Measurements from ENCODE around the gene SPAG6. TPM values are rescaled to one million over a fixed set of nuclear protein-coding genes. Genes with fewer than 3 reads are reported as not detected.

SPAG6 gene
- total and polyA plus RNA-seq, 4 donors: 0.23 TPM; not detected in 3

GRCh38 chr10:22315455-22316285 lies 29.6 kb upstream of the SPAG6 start:
- DNase-seq (ENCODE audit: low spot score): no peak
- Histone ChIP-seq H3K27ac (ENCODE audit: low read depth in 1 of 2, low read length in 2 of 2) (peak overlapping the region; percentile 73 to 91), H3K4me1 (ENCODE audit: control insufficient read depth in 4 of 4, insufficient read depth in 4 of 4, low read length in 3 of 4) (peaks cover 0 to 34% (median 19%) of the 10 kb centered on the region in 4 donors), H3K9me3 (ENCODE audit: control insufficient read depth in 4 of 4, low read length in 3 of 4) (no peaks in the 10 kb centered on the region), H3K4me3 (ENCODE audit: low read depth in 1 of 3, low read length in 3 of 3) (peak overlapping the region; percentile 81 to 96 (median 87)), H3K27me3 (ENCODE audit: control insufficient read depth in 4 of 4, insufficient read depth in 4 of 4, low read length in 3 of 4) (no peaks in the 10 kb centered on the region), H3K36me3 (ENCODE audit: control insufficient read depth in 4 of 4, insufficient read depth in 3 of 4, low read depth in 1 of 4, low read length in 3 of 4) (no peaks in the 10 kb centered on the region), H3K9ac (ENCODE audit: low read depth in 1 of 2, low read length in 2 of 2) (peak overlapping the region; percentile 26 to 98)
- under 1% methylated on average over 53 of the region's 53 CpGs for WGBS
- TF ChIP-seq YY1 (IDR thresholded peaks at IDR 0.05): peak; percentile 5
- no peak for TF ChIP-seq RXRA (IDR thresholded peaks at IDR 0.05)

DNA sequence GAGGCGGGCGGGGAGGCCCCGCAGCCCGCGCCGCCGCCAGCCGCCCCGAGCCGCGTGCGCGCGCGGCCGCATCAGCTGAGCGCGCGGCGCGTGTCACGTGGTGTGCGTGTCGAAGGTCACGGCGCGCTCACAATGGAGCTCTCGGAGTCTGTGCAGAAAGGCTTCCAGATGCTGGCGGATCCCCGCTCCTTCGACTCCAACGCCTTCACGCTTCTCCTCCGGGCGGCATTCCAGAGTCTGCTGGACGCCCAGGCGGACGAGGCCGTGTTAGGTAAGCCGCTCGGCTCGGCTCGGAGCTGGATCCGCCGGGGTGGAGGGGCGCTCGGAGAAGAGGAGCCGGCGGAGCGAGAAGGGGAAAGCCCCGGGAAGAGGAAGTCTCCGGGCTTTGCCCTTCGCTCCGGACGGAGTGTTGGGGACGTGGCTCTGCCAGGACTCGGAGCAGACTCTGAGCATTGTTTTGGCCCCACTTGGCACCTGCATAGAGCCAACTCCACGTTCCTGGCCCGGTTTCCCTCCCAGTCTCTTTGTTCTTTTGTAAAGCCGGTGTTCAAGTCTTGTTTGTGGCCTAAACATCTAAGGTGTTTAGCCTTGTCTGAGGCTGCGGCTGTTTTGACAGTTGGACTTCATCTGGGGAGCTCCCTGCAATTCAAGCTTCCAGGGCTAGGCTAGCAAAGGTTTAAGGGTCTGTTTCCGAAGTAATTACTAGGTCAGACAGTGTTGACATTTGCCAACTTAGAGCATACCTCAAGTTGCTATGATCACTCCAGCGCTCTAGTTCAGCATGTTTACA lies 28.8 kb upstream of the SPAG6 start, which contains the start of gene COMMD3:
COMMD3 (plus strand) TSS at position 103 of the 790 bp plus-strand sequence; CDS start at position 133, 30 bp downstream.
- Histone ChIP-seq H3K4me1 (ENCODE audit: control insufficient read depth in 4 of 4, insufficient read depth in 4 of 4, low read length in 3 of 4) (peaks cover 0 to 34% (median 19%) of the 10 kb centered on the region in 4 donors), H3K4me3 (ENCODE audit: low read depth in 1 of 3, low read length in 3 of 3) (peak within 1 kb of the TSS; percentile 81 to 96 (median 87)), H3K36me3 (ENCODE audit: control insufficient read depth in 4 of 4, insufficient read depth in 3 of 4, low read depth in 1 of 4, low read length in 3 of 4) (no peaks in the 10 kb centered on the region), H3K9ac (ENCODE audit: low read depth in 1 of 2, low read length in 2 of 2) (peak within 1 kb of the TSS; percentile 89 to 98), H3K9me3 (ENCODE audit: control insufficient read depth in 4 of 4, low read length in 3 of 4) (no peaks in the 10 kb centered on the region), H3K27ac (ENCODE audit: low read depth in 1 of 2, low read length in 2 of 2) (peak within 1 kb of the TSS; percentile 73 to 91), H3K27me3 (ENCODE audit: control insufficient read depth in 4 of 4, insufficient read depth in 4 of 4, low read length in 3 of 4) (no peaks in the 10 kb centered on the region)
- under 1% methylated on average over 63 of the region's 63 CpGs for WGBS
- DNase-seq (ENCODE audit: low spot score): peak; percentile 88
- TF ChIP-seq, protein P1, sequence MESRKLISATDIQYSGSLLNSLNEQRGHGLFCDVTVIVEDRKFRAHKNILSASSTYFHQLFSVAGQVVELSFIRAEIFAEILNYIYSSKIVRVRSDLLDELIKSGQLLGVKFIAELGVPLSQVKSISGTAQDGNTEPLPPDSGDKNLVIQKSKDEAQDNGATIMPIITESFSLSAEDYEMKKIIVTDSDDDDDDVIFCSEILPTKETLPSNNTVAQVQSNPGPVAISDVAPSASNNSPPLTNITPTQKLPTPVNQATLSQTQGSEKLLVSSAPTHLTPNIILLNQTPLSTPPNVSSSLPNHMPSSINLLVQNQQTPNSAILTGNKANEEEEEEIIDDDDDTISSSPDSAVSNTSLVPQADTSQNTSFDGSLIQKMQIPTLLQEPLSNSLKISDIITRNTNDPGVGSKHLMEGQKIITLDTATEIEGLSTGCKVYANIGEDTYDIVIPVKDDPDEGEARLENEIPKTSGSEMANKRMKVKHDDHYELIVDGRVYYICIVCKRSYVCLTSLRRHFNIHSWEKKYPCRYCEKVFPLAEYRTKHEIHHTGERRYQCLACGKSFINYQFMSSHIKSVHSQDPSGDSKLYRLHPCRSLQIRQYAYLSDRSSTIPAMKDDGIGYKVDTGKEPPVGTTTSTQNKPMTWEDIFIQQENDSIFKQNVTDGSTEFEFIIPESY (IDR thresholded peaks at IDR 0.05): no peak
- peak; percentile 48 to 61 for TF ChIP-seq HNF4A (conservative IDR thresholded peaks at IDR 0.05)
- TF ChIP-seq, protein P2, sequence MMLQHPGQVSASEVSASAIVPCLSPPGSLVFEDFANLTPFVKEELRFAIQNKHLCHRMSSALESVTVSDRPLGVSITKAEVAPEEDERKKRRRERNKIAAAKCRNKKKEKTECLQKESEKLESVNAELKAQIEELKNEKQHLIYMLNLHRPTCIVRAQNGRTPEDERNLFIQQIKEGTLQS (IDR thresholded peaks at IDR 0.05): no peak
- TF ChIP-seq, protein P3, sequence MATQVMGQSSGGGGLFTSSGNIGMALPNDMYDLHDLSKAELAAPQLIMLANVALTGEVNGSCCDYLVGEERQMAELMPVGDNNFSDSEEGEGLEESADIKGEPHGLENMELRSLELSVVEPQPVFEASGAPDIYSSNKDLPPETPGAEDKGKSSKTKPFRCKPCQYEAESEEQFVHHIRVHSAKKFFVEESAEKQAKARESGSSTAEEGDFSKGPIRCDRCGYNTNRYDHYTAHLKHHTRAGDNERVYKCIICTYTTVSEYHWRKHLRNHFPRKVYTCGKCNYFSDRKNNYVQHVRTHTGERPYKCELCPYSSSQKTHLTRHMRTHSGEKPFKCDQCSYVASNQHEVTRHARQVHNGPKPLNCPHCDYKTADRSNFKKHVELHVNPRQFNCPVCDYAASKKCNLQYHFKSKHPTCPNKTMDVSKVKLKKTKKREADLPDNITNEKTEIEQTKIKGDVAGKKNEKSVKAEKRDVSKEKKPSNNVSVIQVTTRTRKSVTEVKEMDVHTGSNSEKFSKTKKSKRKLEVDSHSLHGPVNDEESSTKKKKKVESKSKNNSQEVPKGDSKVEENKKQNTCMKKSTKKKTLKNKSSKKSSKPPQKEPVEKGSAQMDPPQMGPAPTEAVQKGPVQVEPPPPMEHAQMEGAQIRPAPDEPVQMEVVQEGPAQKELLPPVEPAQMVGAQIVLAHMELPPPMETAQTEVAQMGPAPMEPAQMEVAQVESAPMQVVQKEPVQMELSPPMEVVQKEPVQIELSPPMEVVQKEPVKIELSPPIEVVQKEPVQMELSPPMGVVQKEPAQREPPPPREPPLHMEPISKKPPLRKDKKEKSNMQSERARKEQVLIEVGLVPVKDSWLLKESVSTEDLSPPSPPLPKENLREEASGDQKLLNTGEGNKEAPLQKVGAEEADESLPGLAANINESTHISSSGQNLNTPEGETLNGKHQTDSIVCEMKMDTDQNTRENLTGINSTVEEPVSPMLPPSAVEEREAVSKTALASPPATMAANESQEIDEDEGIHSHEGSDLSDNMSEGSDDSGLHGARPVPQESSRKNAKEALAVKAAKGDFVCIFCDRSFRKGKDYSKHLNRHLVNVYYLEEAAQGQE (IDR thresholded peaks at IDR 0.05): no peak
- peak; percentile 37 to 82 for TF ChIP-seq GABPA (IDR thresholded peaks at IDR 0.05 in 1 of 2, conservative IDR thresholded peaks at IDR 0.05 in 1 of 2)
- TF ChIP-seq FOXA2 (IDR thresholded peaks at IDR 0.05): no peak
- TF ChIP-seq TAF1 (conservative IDR thresholded peaks at IDR 0.05): peak; percentile 15
- TF ChIP-seq, protein P4, sequence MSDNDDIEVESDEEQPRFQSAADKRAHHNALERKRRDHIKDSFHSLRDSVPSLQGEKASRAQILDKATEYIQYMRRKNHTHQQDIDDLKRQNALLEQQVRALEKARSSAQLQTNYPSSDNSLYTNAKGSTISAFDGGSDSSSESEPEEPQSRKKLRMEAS (IDR thresholded peaks at IDR 0.05): no peak
- TF ChIP-seq JUND (IDR thresholded peaks at IDR 0.05): no peak
- no peak for TF ChIP-seq FOXA1 (IDR thresholded peaks at IDR 0.05)
- peak; percentile 72 for TF ChIP-seq YY1 (IDR thresholded peaks at IDR 0.05)
- TF ChIP-seq RAD21 (IDR thresholded peaks at IDR 0.05): peak in 1 of 2 donors; percentile 34
- TF ChIP-seq, protein P5, sequence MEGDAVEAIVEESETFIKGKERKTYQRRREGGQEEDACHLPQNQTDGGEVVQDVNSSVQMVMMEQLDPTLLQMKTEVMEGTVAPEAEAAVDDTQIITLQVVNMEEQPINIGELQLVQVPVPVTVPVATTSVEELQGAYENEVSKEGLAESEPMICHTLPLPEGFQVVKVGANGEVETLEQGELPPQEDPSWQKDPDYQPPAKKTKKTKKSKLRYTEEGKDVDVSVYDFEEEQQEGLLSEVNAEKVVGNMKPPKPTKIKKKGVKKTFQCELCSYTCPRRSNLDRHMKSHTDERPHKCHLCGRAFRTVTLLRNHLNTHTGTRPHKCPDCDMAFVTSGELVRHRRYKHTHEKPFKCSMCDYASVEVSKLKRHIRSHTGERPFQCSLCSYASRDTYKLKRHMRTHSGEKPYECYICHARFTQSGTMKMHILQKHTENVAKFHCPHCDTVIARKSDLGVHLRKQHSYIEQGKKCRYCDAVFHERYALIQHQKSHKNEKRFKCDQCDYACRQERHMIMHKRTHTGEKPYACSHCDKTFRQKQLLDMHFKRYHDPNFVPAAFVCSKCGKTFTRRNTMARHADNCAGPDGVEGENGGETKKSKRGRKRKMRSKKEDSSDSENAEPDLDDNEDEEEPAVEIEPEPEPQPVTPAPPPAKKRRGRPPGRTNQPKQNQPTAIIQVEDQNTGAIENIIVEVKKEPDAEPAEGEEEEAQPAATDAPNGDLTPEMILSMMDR (IDR thresholded peaks at IDR 0.05; ENCODE audit: low read depth, low read length, missing input control): no peak
- peak; percentile 71 for TF ChIP-seq SP1 (IDR thresholded peaks at IDR 0.05)
- TF ChIP-seq RXRA (IDR thresholded peaks at IDR 0.05): peak in 1 of 2 donors; percentile 38
- peak; percentile 66 for TF ChIP-seq NR2F2 (IDR thresholded peaks at IDR 0.05)
- no peak for TF ChIP-seq HNF4G (IDR thresholded peaks at IDR 0.05)
- no peak for TF ChIP-seq EGR1 (IDR thresholded peaks at IDR 0.05; ENCODE audit: low read depth in 2 of 2)

Measured in liver (tissue), 9 donors.